ENCODE measurements around the gene OR2L8.

The OR2L8 gene

GRCh38 chr1:247948558-247948957 is at the start of gene OR2L8:
OR2L8 (plus strand) TSS chr1:247948858; CDS start chr1:247948858, 0 bp downstream.
- Histone ChIP-seq H3K4me1 (ENCODE audit: control insufficient read depth, insufficient read depth, low read length) (no peaks in the 10 kb centered on the region), H3K9me3 (ENCODE audit: control insufficient read depth, insufficient read depth, low read depth, low read length) (no peaks in the 10 kb centered on the region), H3K4me3 (ENCODE audit: low read depth, low read length) (no peak within 1 kb of the TSS), H3K27ac (ENCODE audit: extremely low read depth, low read depth, low read length) (no peak within 1 kb of the TSS), H3K36me3 (ENCODE audit: control insufficient read depth in 2 of 2, insufficient read depth in 1 of 2, low read length in 2 of 2) (no peaks in the 10 kb centered on the region)
- TF ChIP-seq ZNF311 (tag by site-specific recombination; IDR thresholded peaks at IDR 0.05; ENCODE audit: borderline replicate concordance) (no peak), MZF1 (tag by site-specific recombination; IDR thresholded peaks at IDR 0.05; ENCODE audit: borderline replicate concordance) (no peak), ZNF518A (tag by site-specific recombination; conservative IDR thresholded peaks at IDR 0.05; ENCODE audit: low read depth) (no peak), ZNF423 (tag by site-specific recombination; IDR thresholded peaks at IDR 0.05) (no peak), SP3 (tag by site-specific recombination; IDR thresholded peaks at IDR 0.05) (no peak), ZNF837 (tag by site-specific recombination; IDR thresholded peaks at IDR 0.05) (no peak), ZNF302 (tag by site-specific recombination; IDR thresholded peaks at IDR 0.05; ENCODE audit: low read depth) (no peak), ZNF211 (tag by site-specific recombination; IDR thresholded peaks at IDR 0.05; ENCODE audit: low read depth) (no peak), KLF9 (tag by site-specific recombination; IDR thresholded peaks at IDR 0.05; ENCODE audit: low read depth) (no peak), TSHZ1 (tag by site-specific recombination; IDR thresholded peaks at IDR 0.05; ENCODE audit: borderline replicate concordance) (no peak), ZNF26 (tag by site-specific recombination; IDR thresholded peaks at IDR 0.05) (no peak), YY1 (tag by site-specific recombination; IDR thresholded peaks at IDR 0.05) (no peak), EGR2 (tag by site-specific recombination; IDR thresholded peaks at IDR 0.05; ENCODE audit: low read depth) (no peak), TCF7L2 (IDR thresholded peaks at IDR 0.05; ENCODE audit: borderline replicate concordance, low read depth, low read length) (no peak)
- ChIA-PET POLR2A (no interaction called here), CTCF (no interaction called here)

- no peaks in the 10 kb centered on the region for H3K9me3 ChIP-seq (ENCODE audit: control insufficient read depth, insufficient read depth, low read depth, low read length)
- no peak overlapping the region for H3K27ac ChIP-seq (ENCODE audit: extremely low read depth, low read depth, low read length)
- no peak overlapping the region for H3K4me3 ChIP-seq (ENCODE audit: low read depth, low read length)
- no peaks in the 10 kb centered on the region for H3K4me1 ChIP-seq (ENCODE audit: control insufficient read depth, insufficient read depth, low read length)
- ChIA-PET CTCF (no interaction called here), POLR2A (no interaction called here)
- H3K36me3 ChIP-seq (ENCODE audit: control insufficient read depth in 2 of 2, insufficient read depth in 1 of 2, low read length in 2 of 2), result no peaks in the 10 kb centered on the region
- no peak for TF ChIP-seq ZNF514 (tag by site-specific recombination; IDR thresholded peaks at IDR 0.05)
- TF ChIP-seq OSR2 (tag by site-specific recombination; IDR thresholded peaks at IDR 0.05), result no peak
- no peak for TF ChIP-seq ZSCAN30 (tag by site-specific recombination; IDR thresholded peaks at IDR 0.05)
- TF ChIP-seq SCRT1 (tag by site-specific recombination; IDR thresholded peaks at IDR 0.05; ENCODE audit: borderline replicate concordance), result no peak
- TF ChIP-seq ZBTB10 (tag by site-specific recombination; IDR thresholded peaks at IDR 0.05), result no peak
- no peak for TF ChIP-seq ZFHX2 (tag by site-specific recombination; conservative IDR thresholded peaks at IDR 0.05)
- TF ChIP-seq ZBTB21 (tag by site-specific recombination; IDR thresholded peaks at IDR 0.05), result no peak
- TF ChIP-seq ZNF23 (tag by site-specific recombination; IDR thresholded peaks at IDR 0.05; ENCODE audit: borderline replicate concordance), result no peak
- TF ChIP-seq ZBTB20 (tag by site-specific recombination; IDR thresholded peaks at IDR 0.05), result no peak
- no peak for TF ChIP-seq ZNF623 (tag by site-specific recombination; IDR thresholded peaks at IDR 0.05)
- no peak for TF ChIP-seq IKZF3 (tag by site-specific recombination; IDR thresholded peaks at IDR 0.05)
Measured at GRCh38 chr1:247904122-247904521, 44.5 kb upstream of the OR2L8 start.
